ENCODE measurements around the gene DGKH. TPM values are rescaled to one million over a fixed set of nuclear protein-coding genes. Genes with fewer than 3 reads are reported as not detected.

Gene DGKH
- total RNA-seq, 2 experiments from 2014 or later: 15.2 to 15.8 TPM

GRCh38 chr13:42216422-42216735 lies 167.9 kb downstream of the DGKH start:
- no peak overlapping the region for H3K4me3 Mint-ChIP-seq
- no peaks in the 10 kb centered on the region for H3K27me3 Mint-ChIP-seq
- ChIA-PET CTCF (interaction anchor here (1.0 to 1.7 kb wide), 5 partner anchors 17 to 548 kb away, joined by 3 to 8 read pairs (median 3); no protein-coding TSS in a partner anchor), POLR2A (no interaction called here)
- intact Hi-C loops (cut with micrococcal nuclease): no loop called here
- no peak for TF ChIP-seq CTCF (IDR thresholded peaks at IDR 0.05)
- no peak overlapping the region for H3K27ac Mint-ChIP-seq
- no peak for ATAC-seq
- DNase-seq: no peak
- peaks cover 23% of the 10 kb centered on the region for H3K36me3 Mint-ChIP-seq (ENCODE audit: low read depth)
- H3K4me1 Mint-ChIP-seq (ENCODE audit: low read depth): no peaks in the 10 kb centered on the region
- no peaks in the 10 kb centered on the region for H3K9me3 Mint-ChIP-seq

GRCh38 chr13:42218576-42218975 lies 170.1 kb downstream of the DGKH start:
- intact Hi-C loops (cut with micrococcal nuclease): no loop called here
- ATAC-seq: no peak
- no peak overlapping the region for H3K4me3 Mint-ChIP-seq
- no peak for TF ChIP-seq CTCF (IDR thresholded peaks at IDR 0.05)
- peaks cover 9% of the 10 kb centered on the region for H3K36me3 Mint-ChIP-seq (ENCODE audit: low read depth)
- H3K9me3 Mint-ChIP-seq: no peaks in the 10 kb centered on the region
- H3K27ac Mint-ChIP-seq: no peak overlapping the region
- CTCF ChIA-PET: no interaction called here
- POLR2A ChIA-PET: no interaction called here
- H3K4me1 Mint-ChIP-seq (ENCODE audit: low read depth): no peaks in the 10 kb centered on the region
- no peaks in the 10 kb centered on the region for H3K27me3 Mint-ChIP-seq
- no peak for DNase-seq

GRCh38 chr13:42219051-42219450 lies 170.6 kb downstream of the DGKH start:
- H3K4me3 Mint-ChIP-seq: no peak overlapping the region
- no peak for TF ChIP-seq CTCF (IDR thresholded peaks at IDR 0.05)
- CTCF ChIA-PET: no interaction called here
- DNase-seq (no peak), ATAC-seq (no peak)
- H3K27me3 Mint-ChIP-seq: no peaks in the 10 kb centered on the region
- H3K4me1 Mint-ChIP-seq (ENCODE audit: low read depth): no peaks in the 10 kb centered on the region
- intact Hi-C loops (cut with micrococcal nuclease): no loop called here
- no peaks in the 10 kb centered on the region for H3K9me3 Mint-ChIP-seq
- H3K27ac Mint-ChIP-seq: no peak overlapping the region
- peaks cover 10% of the 10 kb centered on the region for H3K36me3 Mint-ChIP-seq (ENCODE audit: low read depth)
- POLR2A ChIA-PET: no interaction called here

GRCh38 chr13:42219876-42220275 lies 171.4 kb downstream of the DGKH start:
- Mint-ChIP-seq H3K4me1 (ENCODE audit: low read depth) (no peaks in the 10 kb centered on the region), H3K27ac (no peak overlapping the region), H3K4me3 (no peak overlapping the region), H3K36me3 (ENCODE audit: low read depth) (peaks cover 10% of the 10 kb centered on the region), H3K9me3 (no peaks in the 10 kb centered on the region), H3K27me3 (no peaks in the 10 kb centered on the region)
- no peak for DNase-seq
- no peak for TF ChIP-seq CTCF (IDR thresholded peaks at IDR 0.05)
- ChIA-PET CTCF (no interaction called here), POLR2A (interaction anchor here (0.7 kb wide), 1 partner anchor 15 kb away, joined by 3 read pairs; no protein-coding TSS in a partner anchor)
- intact Hi-C loops (cut with micrococcal nuclease): no loop called here
- ATAC-seq: no peak

GRCh38 chr13:42221121-42221765 lies 172.8 kb downstream of the DGKH start:
- peaks cover 19% of the 10 kb centered on the region for H3K36me3 Mint-ChIP-seq (ENCODE audit: low read depth)
- TF ChIP-seq CTCF (IDR thresholded peaks at IDR 0.05): no peak
- no peaks in the 10 kb centered on the region for H3K9me3 Mint-ChIP-seq
- intact Hi-C loops (cut with micrococcal nuclease): no loop called here
- no peak for DNase-seq
- ChIA-PET CTCF (no interaction called here), POLR2A (no interaction called here)
- no peaks in the 10 kb centered on the region for H3K27me3 Mint-ChIP-seq
- H3K4me3 Mint-ChIP-seq: no peak overlapping the region
- no peak overlapping the region for H3K27ac Mint-ChIP-seq
- ATAC-seq: no peak
- H3K4me1 Mint-ChIP-seq (ENCODE audit: low read depth): no peaks in the 10 kb centered on the region
